ENCODE results near the gene TCHHL1. TPM values are rescaled to one million over a fixed set of nuclear protein-coding genes. Genes with fewer than 3 reads are reported as not detected.

Gene TCHHL1
- total and polyA plus RNA-seq, 2 of the 8 experiments (the other 6 are each of a cell fraction or from before 2014, with no cell fraction given) = not detected

- POLR2A ChIA-PET (ENCODE audit: partially characterized antibody) = no interaction called here
- CTCF ChIA-PET (ENCODE audit: partially characterized antibody) = no interaction called here
- H4K8ac ChIP-seq (ENCODE audit: extremely low read depth, insufficient read depth, low read length) = no peak overlapping the region
- H2BK5ac ChIP-seq (ENCODE audit: low read depth, low read length) = no peak overlapping the region
- H3K4me3 ChIP-seq (ENCODE audit: extremely low read depth in 1 of 4, insufficient read depth in 2 of 4, low read depth in 3 of 4, low read length in 4 of 4) = no peak overlapping the region
- no peak overlapping the region for H4K5ac ChIP-seq (ENCODE audit: insufficient read length, low read depth, low read length)
- no peaks in the 10 kb centered on the region for H3K79me2 ChIP-seq (ENCODE audit: control insufficient read depth in 1 of 2, insufficient read depth in 2 of 2, low read length in 2 of 2)
- no peaks in the 10 kb centered on the region for H3K79me1 ChIP-seq (ENCODE audit: low read depth, low read length)
- H2BK20ac ChIP-seq (ENCODE audit: low read length) = no peak overlapping the region
- no peak overlapping the region for H3K18ac ChIP-seq (ENCODE audit: extremely low read depth, low read length)
- no peak overlapping the region for H4K91ac ChIP-seq (replicated peaks; ENCODE audit: insufficient read length, low read length)
- H3K27me3 ChIP-seq (replicated peaks in 1 of 4; ENCODE audit: control insufficient read depth in 3 of 4, extremely low read depth in 1 of 4, insufficient read depth in 3 of 4, low read length in 3 of 4) = no peaks in the 10 kb centered on the region
- H2BK120ac ChIP-seq (replicated peaks; ENCODE audit: low read depth, low read length) = no peak overlapping the region
- H3K14ac ChIP-seq (ENCODE audit: insufficient read length) = no peak overlapping the region
- no peak for FAIRE-seq
- H2AFZ ChIP-seq (ENCODE audit: low read length) = no peak overlapping the region
- no peaks in the 10 kb centered on the region for H3K4me1 ChIP-seq (replicated peaks in 1 of 4; ENCODE audit: control insufficient read depth in 3 of 4, insufficient read depth in 4 of 4, low read length in 3 of 4)
- no peak overlapping the region for H3K56ac ChIP-seq (replicated peaks; ENCODE audit: insufficient read length, low read depth, low read length)
- H3K27ac ChIP-seq (ENCODE audit: low read depth, low read length) = no peak overlapping the region
- H3K4ac ChIP-seq (replicated peaks; ENCODE audit: insufficient read length, low read depth, low read length) = no peak overlapping the region
- no peaks in the 10 kb centered on the region for H3K23me2 ChIP-seq (ENCODE audit: low read depth, low read length)
- H2BK15ac ChIP-seq (ENCODE audit: low read length) = no peak overlapping the region
- no peaks in the 10 kb centered on the region for H3K36me3 ChIP-seq (ENCODE audit: control insufficient read depth in 2 of 4, insufficient read depth in 4 of 4, low read length in 3 of 4)
- WGBS, 2 experiments (ENCODE audit: extremely low coverage in 1 of 2, insufficient coverage in 1 of 2, insufficient read length in 1 of 2, insufficient replicate concordance in 2 of 2, low coverage in 1 of 2, low lambda C conversion rate in 2 of 2, missing lambda C conversion rate in 1 of 2) = 84% methylated on average over 3 of the region's 3 CpGs; no CpG with 5 or more reads in 1 of the 2 experiments
- H3K9me3 ChIP-seq (ENCODE audit: insufficient read depth in 2 of 2, low read depth in 1 of 2, low read length in 1 of 2) = peaks cover 4 to 27% of the 10 kb centered on the region in 2 experiments; a peak in 2 of 4 replicates
- H3K23ac ChIP-seq (ENCODE audit: insufficient read length) = no peak overlapping the region
- H2BK12ac ChIP-seq (ENCODE audit: low read depth, low read length) = no peak overlapping the region
- TF ChIP-seq FOSL1 (IDR thresholded peaks at IDR 0.05; ENCODE audit: insufficient read depth, low read depth, low read length) (no peak), RAD21 (IDR thresholded peaks at IDR 0.05 in 1 of 2, conservative IDR thresholded peaks at IDR 0.05 in 1 of 2; ENCODE audit: low read depth in 2 of 2, low read length in 2 of 2) (no peak), ZNF274 (IDR thresholded peaks at IDR 0.05; ENCODE audit: borderline replicate concordance, extremely low read depth, low read length) (no peak), CREB1 (IDR thresholded peaks at IDR 0.05) (no peak), HDAC6 (IDR thresholded peaks at IDR 0.05; ENCODE audit: low read depth, low read length) (no peak), MAX (IDR thresholded peaks at IDR 0.05) (no peak), CHD1 (IDR thresholded peaks at IDR 0.05; ENCODE audit: low read depth, low read length) (no peak)
- no peak overlapping the region for H3K4me2 ChIP-seq (ENCODE audit: insufficient read depth in 1 of 2, low read depth in 2 of 2, low read length in 2 of 2)
- no peaks in the 10 kb centered on the region for H4K20me1 ChIP-seq (replicated peaks in 1 of 2; ENCODE audit: control insufficient read depth in 1 of 2, insufficient read depth in 2 of 2, low read length in 2 of 2)
- no peak overlapping the region for H3K9ac ChIP-seq (replicated peaks in 1 of 4; ENCODE audit: extremely low read depth in 1 of 4, low read depth in 3 of 4, low read length in 3 of 4)
- no peak overlapping the region for H2AK5ac ChIP-seq (ENCODE audit: low read depth, low read length)
- DNase-seq (ENCODE audit: low read depth in 1 of 2, low spot score in 2 of 2) = no peak
Observed at GRCh38 chr1:152071123-152071522, 17.7 kb downstream of the TCHHL1 start.
